B cell (primary cell): ENCODE data around the gene NLGN1.

Experiments used
- EZH2 ChIP-seq: IDR thresholded peaks from 2 replicates; pipeline ENCODE4 v1.6.1; 2012; ENCODE audit warnings: borderline replicate concordance, low read depth, mild to moderate bottlenecking, moderate library complexity, low read length; ENCODE audit not compliant: insufficient read depth, poor library complexity, severe bottlenecking
- TF ChIP-seq, protein P1 (sequence below): fragments of 200-600 bp; IDR thresholded peaks from one replicate; pipeline ENCODE4 v1.8.0; 2022; ENCODE audit warnings: antibody characterized with exemption, mild to moderate bottlenecking

DNA sequence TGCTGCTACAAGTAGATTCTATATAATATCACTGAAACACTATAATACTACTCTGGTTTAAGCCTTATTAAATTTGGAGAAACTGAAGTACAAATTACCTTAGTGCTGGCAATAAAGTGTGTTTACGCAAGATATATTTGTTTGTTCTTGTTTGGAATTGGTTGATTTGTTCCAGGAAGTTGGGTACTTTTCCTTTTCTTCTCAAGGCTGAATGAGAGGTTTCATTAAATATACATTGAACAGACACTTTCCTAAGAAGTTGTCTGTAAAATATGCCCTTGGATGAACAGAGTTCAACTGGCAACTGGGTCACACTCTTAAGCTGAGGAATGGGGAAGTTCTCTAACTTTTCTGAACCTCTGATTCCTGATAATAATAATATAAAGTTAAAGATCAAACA is 919.5 kb downstream of the NLGN1 start:
- TF ChIP-seq, protein P1, sequence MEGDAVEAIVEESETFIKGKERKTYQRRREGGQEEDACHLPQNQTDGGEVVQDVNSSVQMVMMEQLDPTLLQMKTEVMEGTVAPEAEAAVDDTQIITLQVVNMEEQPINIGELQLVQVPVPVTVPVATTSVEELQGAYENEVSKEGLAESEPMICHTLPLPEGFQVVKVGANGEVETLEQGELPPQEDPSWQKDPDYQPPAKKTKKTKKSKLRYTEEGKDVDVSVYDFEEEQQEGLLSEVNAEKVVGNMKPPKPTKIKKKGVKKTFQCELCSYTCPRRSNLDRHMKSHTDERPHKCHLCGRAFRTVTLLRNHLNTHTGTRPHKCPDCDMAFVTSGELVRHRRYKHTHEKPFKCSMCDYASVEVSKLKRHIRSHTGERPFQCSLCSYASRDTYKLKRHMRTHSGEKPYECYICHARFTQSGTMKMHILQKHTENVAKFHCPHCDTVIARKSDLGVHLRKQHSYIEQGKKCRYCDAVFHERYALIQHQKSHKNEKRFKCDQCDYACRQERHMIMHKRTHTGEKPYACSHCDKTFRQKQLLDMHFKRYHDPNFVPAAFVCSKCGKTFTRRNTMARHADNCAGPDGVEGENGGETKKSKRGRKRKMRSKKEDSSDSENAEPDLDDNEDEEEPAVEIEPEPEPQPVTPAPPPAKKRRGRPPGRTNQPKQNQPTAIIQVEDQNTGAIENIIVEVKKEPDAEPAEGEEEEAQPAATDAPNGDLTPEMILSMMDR = no peak
- no peak for TF ChIP-seq EZH2
